Measurements from ENCODE around the gene PXYLP1.

PXYLP1 gene

GRCh38 chr3:141268306-141268705 lies 36.7 kb downstream of the PXYLP1 start:
- no peak for FAIRE-seq
- no peak for DNase-seq (ENCODE audit: extremely low spot score, insufficient read length, low read depth)

GRCh38 chr3:141268791-141269190 lies 37.2 kb downstream of the PXYLP1 start:
- no peak for DNase-seq (ENCODE audit: extremely low spot score, insufficient read length, low read depth)
- FAIRE-seq = no peak

DNA sequence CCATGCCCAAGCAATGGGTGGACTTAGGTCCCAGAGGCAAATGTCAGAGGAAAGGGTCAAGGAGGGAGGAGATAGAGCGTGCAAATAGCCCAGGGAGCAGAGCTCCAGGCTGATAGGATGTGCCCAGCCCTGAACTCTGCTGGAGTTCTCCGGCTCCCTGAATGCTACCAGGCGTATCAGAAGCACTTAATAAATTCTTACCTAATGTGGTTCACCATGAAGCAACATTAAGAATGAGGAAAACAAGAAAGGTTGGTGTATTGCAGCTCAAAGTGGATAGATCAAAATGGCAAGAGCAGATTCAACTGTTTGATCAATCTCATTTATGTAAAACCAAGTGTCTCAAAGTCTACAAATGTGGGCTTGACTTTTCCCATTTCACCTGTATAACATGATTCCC lies 38.3 kb downstream of the PXYLP1 start:
- FAIRE-seq (no peak), DNase-seq (ENCODE audit: extremely low spot score, insufficient read length, low read depth) (no peak)

GRCh38 chr3:141271279-141272030 lies 39.8 kb downstream of the PXYLP1 start:
- DNase-seq (ENCODE audit: extremely low spot score, insufficient read length, low read depth) (no peak), FAIRE-seq (no peak)

DNA sequence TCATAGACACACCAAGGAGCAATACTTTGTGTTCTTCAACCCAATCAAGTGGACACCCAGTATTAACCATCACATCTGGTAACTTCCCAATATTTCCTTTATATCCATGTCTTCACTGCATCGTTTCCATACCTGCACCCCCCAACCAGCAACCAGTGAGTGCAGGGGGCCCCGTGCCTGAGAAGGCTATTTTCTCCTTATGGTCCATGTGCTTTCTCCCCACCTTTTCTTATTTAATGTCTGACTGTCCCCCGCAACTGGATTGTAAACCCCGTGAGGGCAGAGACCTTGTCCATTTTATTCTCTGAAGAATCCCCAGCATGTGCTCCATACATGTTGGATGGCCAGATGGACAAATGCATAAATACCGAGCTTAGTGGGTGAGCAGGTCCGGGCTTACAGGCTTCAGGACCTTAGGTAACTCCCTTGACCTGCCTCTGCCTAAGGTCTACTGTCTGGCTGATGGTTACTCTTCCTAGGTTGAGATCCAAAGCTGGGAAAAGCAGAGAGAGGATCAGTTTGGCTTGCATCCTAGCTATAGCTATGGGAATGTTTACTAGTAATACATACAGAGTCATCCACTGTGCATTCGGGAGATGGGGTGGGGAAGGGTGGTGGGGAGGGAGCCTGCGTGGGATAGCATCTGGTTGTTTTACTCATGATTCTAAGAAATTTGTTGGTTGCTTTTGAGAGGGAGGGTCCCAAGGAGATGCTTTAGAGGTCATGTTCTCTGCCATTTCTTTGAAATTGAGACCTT lies 41.5 kb downstream of the PXYLP1 start:
- DNase-seq (ENCODE audit: extremely low spot score, insufficient read length, low read depth) = no peak
- FAIRE-seq = no peak

DNA sequence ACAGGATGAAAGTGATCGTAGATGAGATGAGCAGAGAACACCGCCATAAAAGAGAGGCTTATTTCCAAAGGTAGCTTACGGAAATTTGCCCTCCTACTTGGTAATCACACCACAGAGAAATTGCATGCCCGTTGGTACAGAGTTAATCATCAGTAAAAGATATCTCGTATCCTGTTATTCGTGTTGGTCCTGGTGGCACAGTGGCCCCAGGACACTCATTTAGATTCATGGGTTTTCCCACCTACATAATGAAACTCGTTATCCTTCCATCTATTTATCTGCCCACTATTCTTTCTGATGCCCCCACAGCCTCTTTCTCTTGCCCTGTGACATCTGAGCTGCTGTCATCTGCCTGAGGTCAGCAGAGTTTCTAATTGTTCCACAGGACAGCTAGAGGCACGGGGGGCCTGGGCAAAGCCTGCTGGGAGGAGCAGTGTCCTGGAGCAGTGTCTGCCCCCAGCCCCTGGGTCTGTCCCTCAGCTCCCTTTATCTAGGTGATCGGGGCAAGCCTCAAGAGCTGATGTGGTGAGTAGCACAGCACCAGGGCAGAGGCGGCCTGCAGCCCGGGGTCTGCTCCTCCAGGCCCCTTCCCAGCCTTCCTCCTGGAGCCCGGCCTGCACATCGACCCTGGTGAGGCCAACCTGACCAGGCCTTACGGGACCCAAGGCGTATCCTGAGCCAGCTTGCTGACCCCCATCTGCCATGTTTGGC lies 42.2 kb downstream of the PXYLP1 start:
- FAIRE-seq (no peak), DNase-seq (ENCODE audit: extremely low spot score, insufficient read length, low read depth) (no peak)

DNA sequence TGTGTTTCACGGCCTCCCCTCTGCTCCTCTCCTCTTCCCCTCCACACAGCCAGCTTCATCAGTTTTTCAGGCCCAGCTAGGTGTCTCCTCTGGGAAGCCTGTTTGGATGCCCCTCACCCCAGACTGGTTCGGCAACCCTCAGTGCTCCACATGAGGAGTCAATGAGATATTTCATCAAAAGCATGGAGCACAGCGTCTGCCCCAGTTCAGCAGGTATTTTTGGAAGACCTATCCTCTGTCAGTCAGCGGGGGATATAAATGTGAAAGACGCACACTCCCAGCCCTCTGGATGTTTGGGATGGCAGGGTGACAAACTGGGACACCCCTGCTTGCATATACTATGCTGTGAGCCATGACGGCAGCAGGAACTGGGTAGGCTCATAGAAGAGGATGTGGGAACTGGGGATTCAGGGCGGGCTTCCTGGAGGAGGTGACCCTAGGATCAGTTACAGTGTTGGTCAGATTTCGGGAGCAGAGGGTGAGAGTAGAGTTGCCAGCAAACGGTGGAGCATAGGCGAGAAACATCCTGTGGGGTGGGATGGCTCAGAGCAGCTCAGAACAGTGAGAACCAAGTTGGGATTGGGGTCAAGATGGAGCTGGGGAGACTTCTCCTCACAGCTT lies 42.9 kb downstream of the PXYLP1 start:
- no peak for FAIRE-seq

GRCh38 chr3:141275032-141275422 lies 43.4 kb downstream of the PXYLP1 start:
- FAIRE-seq = no peak
- DNase-seq (ENCODE audit: extremely low spot score, insufficient read length, low read depth) = no peak

More for the DNA sequence above, 42.9 kb downstream of the PXYLP1 start:
- no peak for DNase-seq (ENCODE audit: extremely low spot score, insufficient read length, low read depth)

GRCh38 chr3:141275511-141275910 lies 43.9 kb downstream of the PXYLP1 start:
- FAIRE-seq (no peak), DNase-seq (ENCODE audit: extremely low spot score, insufficient read length, low read depth) (no peak)

- FAIRE-seq (no peak), DNase-seq (ENCODE audit: extremely low spot score, insufficient read length, low read depth) (no peak)
Observed at GRCh38 chr3:141275973-141276372, 44.3 kb downstream of the PXYLP1 start.

GRCh38 chr3:141276398-141276797 lies 44.8 kb downstream of the PXYLP1 start:
- no peak for DNase-seq (ENCODE audit: extremely low spot score, insufficient read length, low read depth)
- FAIRE-seq = no peak

- DNase-seq (ENCODE audit: extremely low spot score, insufficient read length, low read depth) (no peak), FAIRE-seq (no peak)
Observed at GRCh38 chr3:141277451-141277850, 45.8 kb downstream of the PXYLP1 start.

GRCh38 chr3:141278196-141279076 lies 46.8 kb downstream of the PXYLP1 start:
- no peak for FAIRE-seq
- no peak for DNase-seq (ENCODE audit: extremely low spot score, insufficient read length, low read depth)

- no peak for DNase-seq (ENCODE audit: extremely low spot score, insufficient read length, low read depth)
- FAIRE-seq = peak; percentile 66
Observed at GRCh38 chr3:141279077-141279967, 47.7 kb downstream of the PXYLP1 start.

GRCh38 chr3:141280086-141280485 lies 48.5 kb downstream of the PXYLP1 start:
- no peak for FAIRE-seq
- no peak for DNase-seq (ENCODE audit: extremely low spot score, insufficient read length, low read depth)

GRCh38 chr3:141280690-141281089 lies 49.1 kb downstream of the PXYLP1 start:
- FAIRE-seq (no peak), DNase-seq (ENCODE audit: extremely low spot score, insufficient read length, low read depth) (no peak)

DNA sequence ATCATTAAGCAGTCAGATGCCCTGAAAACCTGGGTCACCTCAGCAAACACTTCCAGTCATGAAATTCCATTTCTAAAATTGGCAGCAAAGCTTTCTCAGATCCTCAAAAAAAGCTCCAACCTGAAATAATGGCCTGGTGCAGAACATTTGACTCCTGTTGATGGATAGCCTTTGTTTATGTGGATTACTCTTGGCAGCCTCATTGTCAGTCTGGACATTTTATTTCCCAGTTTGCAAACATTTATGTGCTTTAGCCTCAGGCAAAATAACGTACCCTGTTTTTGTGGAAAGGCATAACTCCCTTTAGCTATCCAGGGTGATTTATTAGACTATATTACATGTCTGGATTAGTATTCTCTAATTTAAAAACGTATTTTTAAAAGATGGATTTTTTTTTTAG lies 53.9 kb downstream of the PXYLP1 start:
- DNase-seq (ENCODE audit: extremely low spot score, insufficient read length, low read depth) = no peak
- FAIRE-seq = no peak

DNA sequence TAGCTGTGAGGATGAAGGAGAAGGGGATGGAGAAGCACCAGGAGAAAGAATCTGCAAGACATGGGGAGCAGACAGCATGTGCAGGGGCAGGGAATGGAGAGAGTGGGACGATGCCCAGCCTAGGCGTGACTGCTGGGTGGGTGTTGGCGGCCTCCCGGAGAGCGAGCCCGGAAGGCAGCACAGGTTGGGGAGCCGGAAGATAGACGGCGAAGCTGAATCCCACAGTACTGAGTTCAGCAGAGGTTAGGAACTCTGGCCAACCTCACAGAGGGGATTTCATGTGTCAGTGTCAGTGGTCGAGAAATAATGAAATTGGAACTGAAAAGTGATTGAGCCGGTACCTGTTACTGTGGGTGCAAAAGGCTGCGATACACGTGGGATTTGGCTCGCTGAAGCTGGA lies 55.2 kb downstream of the PXYLP1 start:
- no peak for FAIRE-seq
- no peak for DNase-seq (ENCODE audit: extremely low spot score, insufficient read length, low read depth)

- FAIRE-seq (no peak), DNase-seq (ENCODE audit: extremely low spot score, insufficient read length, low read depth) (no peak)
Observed at GRCh38 chr3:141287326-141287725, 55.7 kb downstream of the PXYLP1 start.
